ENCODE results near the gene RILPL1.
"Not testable (repeated sequence)": the region's sequence is repeated elsewhere in the genome, so short reads cannot be mapped to it uniquely, and the experiment has no call there.

The RILPL1 gene

DNA sequence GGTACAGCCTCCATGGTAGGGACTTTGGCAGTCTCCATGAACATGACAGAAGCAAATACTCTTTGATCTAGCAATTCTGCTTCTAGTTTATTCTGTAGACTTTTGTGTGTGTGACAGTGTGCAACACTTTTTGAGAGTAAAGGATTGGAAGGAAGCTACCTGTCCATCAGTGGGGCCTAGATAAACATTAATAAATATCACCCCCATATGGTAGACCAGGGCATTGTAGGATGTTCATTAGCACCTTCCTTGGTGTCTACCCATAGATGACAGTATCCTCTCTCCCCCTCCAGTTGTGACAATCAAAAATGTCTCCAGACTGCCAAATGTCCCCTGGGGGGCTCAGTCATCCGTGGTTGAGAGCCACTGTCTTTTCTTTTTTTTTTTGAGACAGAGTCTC lies 64.7 kb downstream of the RILPL1 start:
- no peak for DNase-seq (ENCODE audit: low spot score)

DNA sequence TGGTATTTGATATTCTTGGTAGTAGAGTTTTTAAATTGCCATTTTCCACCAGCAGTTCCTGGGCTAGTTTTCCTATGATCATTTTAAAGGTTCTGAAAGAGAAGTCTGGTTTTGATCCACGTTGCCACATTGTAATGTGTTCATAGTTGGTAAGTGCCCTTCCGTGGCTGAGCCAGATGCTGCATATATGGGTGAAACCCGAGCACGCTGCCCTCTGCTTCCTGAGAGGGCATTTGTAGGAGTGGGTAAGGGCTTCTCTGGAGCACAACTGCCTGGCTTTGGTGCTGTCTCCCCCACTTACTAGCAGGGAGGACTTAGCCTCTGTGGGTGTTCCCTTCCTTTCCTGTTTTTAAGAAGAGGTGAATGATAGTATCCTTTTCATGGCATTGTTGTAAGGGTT lies 68.4 kb downstream of the RILPL1 start:
- no peak for DNase-seq (ENCODE audit: low spot score)

DNA sequence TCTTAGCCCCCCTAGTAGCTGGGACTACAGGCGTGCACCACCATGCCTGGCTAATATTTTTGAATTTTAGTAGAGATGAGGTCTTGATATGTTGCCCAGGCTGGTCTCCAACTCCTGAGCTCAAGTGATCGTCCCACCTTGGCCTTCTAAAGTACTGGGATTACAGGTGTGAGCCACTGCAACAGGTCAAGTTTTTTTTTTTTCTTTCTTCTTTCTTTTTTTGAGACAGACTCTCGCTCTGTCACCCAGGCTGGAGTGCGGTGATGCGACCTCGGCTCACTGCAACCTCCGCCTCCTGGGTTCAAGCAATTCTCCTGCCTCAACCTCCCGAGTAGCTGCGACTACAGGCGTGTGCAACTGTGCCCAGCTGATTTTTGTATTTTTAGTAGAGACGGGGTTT lies 70.3 kb downstream of the RILPL1 start:
- DNase-seq (ENCODE audit: low spot score) = not testable (repeated sequence)

DNA sequence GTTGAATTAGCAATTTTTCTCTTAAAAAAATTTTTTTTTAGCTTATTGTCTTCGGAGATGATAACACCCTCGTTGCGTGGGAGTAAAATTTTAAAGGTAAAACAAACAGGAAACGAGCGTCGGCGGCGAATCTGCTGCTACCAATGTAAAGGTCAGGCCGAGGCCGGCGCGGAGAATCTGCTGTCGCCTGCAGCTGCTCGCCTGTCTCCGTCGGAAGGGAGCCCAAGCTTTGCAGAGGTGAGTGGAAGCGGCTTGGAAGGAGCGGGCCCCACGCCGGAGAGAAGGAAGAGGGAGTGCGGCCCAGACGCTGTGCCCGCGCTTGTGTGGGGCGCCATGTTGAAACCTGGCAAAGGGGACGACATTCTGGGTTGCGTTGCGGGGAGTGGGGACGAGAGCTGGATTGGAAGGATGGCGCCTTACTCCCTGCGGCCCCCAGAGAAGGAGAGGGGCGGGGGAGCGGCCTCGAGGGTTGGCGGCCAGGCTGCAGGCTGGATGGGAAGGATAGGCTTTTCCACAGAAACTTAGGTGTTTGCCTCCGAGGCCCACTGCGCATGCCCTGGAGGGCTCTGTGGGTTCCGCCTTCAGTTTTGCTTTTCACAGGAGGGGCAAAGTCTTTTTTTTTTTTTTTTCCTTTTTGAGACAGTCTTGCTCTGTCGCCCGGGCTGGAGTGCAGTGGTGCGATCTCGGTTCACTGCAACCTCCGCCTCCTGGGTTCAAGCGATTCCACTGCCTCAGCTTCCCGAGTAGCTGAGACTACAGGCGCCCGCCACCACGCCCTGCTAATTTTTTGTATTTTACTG lies 75.3 kb downstream of the RILPL1 start, which contains the start of gene SNRNP35:
Gene SNRNP35 (plus strand): TSS at position 160 of the 800 bp plus-strand sequence. CDS start 7,402 bp downstream, outside the sequence.
- peak; percentile 87 for DNase-seq (ENCODE audit: low spot score)

DNA sequence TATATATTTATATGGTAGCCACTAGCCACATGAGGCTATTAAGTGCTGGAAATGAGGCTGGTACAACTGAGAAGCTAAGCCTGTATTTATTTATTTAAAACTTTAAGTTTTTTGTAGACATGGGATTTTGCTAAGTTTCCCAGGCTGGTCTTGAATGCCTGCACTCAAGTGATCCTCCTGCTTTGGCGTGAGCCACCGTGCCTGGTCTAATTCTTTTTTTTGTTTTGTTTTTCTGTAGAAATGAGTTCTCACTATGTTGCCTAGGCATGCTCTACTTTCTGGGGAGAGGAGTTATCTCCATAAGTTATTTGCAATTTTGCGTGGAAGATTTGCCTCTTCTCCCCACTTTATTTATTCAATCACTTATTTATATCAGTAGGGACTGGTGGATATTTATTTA lies 80.4 kb downstream of the RILPL1 start:
- no peak for DNase-seq (ENCODE audit: low spot score)

DNA sequence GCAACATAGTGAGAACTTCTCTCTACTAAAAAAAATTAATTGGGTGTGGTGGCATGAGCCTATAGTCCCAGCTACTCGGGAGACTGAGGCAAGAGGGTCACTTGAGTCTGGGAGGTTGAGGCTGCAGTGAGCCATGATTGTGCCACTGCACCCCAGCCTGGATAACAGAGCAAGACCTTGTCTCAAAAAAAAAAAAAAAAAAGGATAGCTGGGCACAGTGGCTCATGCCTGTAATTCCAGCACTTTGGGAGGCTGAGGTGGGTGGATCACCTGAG lies 81.3 kb downstream of the RILPL1 start:
- DNase-seq (ENCODE audit: low spot score) = not testable (repeated sequence)

DNA sequence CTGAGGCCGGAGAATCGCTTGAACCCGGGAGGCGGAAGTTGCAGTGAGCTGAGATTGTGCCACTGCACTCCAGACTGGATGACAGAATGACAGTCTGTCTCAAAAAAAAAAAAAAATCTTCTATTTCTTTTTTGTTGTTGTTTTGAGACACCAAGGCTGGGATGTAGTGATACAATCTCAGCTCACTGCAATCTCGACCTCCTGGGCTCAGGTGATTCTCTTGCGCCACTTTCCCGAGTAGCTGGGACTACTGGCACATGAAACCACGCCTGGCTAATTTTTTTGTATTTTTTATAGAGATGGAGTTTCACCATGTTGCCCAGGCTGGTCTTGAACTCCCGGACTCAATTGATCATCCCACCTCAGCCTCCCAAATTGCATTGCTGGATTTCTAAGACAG lies 82.9 kb downstream of the RILPL1 start:
- DNase-seq (ENCODE audit: low spot score) = no peak

DNA sequence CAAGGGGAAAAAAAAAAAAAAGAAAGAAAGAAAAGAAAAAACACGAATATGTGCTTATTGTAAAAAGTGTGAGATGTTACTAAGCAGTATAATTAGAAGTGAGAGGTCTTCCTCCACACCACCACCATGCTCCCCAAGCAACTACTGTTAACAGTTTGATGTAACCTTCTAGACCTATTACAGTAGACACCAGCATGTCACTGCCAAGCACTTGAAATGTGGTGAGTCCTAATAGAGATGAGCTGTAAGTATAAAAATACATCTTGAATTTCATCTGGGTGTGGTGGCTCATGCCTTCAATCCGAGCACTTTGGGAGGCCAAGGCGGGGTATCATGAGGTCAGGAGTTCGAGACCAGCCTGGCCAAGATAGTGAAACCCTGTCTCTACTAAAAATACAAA lies 83.7 kb downstream of the RILPL1 start:
- DNase-seq (ENCODE audit: low spot score) = no peak

DNA sequence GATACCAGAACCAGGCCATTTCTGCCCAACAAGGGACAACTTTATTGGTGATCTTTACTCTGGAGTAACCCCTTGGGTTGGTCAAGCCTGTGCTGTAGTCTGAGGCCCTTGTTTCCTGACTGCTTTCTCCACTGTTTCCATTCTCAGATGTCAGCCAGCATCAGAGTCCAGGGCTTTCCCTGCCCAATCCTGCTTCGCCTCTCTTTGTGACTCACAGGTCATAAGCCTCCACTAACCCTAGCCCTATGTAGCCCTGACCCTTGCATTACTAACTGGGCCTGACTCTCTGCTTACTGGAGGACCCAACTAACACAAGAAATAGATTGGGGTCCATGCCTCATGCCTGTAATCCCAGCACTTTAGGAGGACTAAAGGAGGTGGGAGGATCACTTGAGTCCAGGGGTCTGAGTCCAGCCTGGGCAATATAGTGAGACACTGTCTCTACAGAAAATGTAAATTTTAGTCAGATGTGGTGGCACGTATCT lies 84.2 kb downstream of the RILPL1 start:
- no peak for DNase-seq (ENCODE audit: low spot score)

DNA sequence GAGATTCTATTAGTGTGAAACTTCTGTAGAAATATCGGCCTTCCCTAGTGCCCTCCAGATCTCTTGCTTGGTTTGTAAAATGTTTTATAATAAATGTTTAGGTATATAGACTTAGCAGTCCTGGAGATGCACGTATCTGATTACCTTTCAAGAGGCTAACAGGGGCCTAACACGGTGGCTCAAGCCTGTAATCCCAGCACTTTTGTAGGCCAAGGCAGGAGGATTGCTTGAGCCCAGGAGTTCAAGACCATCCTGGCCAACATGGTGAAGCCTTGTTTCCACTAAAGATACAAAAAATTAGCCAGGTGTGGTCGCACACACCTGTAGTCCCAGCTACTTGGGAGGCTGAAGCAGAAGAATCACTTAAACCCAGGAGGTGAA lies 87.2 kb downstream of the RILPL1 start:
- DNase-seq (ENCODE audit: low spot score) = no peak

DNA sequence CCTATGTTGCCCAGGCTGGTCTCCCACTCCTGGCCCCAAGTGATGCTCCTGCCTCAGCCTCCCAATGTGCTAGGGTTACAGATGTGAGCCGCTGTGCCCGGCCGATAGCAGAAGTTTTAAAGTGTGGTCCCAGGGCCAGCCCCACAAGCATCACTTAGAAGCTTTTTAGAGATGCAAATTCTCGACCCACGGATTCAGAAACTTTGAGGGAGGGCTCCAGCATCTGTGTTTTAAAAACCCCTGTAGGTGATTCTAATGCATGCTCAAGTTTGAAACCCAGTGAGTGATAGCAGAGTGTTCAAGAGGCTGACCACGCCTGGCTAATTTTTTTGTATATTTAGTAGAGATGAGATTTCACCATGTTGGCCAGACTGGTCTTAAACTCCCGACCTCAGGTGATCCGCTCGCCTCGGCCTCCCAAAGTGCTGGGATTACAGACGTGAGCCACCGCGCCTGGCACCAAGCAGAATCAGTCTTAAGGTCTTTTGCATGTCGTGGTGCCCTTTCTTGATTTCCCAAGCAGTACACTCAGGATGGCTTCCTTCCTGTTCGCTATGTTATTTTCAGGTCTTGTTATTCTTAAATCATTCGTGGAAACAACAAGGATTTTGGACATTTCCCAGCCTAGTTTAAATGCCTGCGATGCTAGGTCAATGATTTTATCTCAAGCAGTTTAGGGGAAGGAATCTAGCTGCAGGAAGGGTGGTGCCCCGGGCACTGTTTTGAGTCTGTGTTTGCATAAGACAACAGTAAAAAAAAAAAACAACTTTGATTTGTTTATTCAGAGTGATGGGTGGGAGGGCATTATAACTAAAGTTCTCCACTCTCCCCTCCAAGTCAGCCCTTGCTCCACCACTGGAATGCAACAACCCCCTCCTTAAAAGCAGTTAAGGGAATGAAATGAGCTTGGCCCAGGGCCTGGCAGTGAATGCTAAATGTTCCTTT lies 87.9 kb downstream of the RILPL1 start:
- no peak for DNase-seq (ENCODE audit: low spot score)

DNA sequence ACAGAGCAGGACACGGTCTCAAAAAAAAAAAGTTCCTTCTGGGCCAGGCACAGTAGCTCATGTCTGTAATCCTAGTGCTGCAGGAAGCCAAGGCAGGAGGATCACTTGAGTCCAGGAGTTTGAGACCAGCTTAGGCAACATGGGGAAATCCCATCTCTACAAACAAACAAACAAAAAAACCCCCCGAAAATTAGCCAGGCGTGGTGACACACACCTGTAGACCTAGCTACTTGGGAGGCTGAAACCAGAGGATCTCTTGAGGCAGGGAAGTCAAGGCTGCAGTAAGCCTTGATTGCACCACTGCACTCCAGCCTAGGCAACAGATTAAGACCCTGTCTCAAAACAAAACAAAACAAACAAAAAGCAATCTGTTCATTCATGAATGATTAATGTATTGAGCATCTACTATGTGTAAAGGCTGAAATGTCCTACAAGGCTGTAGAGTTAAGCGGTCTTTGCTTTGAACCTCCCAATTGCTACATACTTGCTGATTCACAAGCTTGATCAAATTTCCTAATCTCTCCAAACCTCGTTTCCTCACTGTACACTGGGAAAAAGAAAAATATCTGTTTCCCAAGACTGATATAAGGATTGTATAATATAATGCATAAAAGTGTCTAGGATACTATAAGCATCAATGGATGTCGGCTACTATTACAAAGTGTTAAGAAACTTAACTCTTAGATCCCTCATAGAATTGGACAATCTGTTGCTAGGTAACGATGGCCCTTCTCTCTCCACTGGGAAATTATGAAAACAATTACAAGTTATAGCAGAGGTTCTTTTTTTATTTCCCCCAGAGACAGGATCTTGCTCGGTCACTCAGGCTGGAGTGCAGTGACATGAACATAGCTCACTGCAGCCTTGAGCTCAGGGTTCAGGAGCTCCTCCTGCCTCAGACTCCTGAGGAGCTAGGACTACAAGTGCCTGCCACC lies 89.2 kb downstream of the RILPL1 start:
- no peak for DNase-seq (ENCODE audit: low spot score)

DNA sequence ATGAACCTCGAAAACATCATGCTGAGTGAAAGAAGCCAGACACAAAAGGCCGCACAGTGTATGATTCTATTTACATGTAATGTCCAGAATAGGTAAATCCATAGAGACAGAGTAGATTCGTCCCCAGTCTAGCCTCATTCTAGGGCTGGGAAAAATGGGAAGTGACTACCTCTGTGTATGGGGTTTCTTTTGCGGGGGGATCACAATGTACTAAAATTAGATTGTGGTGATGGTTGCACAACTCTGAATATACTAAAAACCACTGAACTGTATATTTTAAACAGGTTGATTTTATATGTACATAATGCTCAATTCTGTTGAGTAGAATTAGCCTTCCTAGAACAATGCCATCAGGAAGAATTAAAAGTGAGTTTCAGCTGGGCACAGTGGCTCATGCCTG lies 90.7 kb downstream of the RILPL1 start:
- DNase-seq (ENCODE audit: low spot score) = no peak

DNA sequence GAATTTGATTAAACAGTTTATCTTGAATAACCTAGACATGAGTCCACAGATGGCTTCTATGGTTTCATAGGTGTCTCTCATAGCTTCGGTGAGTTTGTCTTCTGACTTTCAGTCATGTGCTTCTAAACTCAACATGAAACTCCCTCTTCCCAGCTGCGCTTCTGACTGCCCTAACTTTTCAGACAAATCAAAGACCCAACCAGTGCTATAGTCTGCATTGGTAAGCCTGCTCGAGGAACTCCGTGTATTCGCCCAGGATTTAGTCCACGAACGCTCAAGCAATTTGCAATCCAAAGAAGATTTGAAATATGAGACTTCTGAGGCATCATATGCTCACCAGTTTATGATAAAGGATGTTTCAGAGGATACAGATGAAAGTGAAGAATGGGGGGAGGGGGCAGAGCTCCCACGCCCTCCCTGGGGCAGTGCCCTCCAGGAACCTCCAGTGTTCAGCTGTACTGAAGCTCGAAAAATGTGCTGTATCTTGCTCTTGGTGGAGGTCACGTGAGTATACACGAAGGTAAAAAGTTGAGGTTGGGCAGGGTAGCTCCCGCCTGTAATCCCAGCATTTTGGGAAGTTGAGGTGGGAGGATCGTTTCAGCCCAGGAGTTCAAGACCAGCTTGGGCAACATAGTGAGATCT lies 91.9 kb downstream of the RILPL1 start:
- DNase-seq (ENCODE audit: low spot score) = no peak

DNA sequence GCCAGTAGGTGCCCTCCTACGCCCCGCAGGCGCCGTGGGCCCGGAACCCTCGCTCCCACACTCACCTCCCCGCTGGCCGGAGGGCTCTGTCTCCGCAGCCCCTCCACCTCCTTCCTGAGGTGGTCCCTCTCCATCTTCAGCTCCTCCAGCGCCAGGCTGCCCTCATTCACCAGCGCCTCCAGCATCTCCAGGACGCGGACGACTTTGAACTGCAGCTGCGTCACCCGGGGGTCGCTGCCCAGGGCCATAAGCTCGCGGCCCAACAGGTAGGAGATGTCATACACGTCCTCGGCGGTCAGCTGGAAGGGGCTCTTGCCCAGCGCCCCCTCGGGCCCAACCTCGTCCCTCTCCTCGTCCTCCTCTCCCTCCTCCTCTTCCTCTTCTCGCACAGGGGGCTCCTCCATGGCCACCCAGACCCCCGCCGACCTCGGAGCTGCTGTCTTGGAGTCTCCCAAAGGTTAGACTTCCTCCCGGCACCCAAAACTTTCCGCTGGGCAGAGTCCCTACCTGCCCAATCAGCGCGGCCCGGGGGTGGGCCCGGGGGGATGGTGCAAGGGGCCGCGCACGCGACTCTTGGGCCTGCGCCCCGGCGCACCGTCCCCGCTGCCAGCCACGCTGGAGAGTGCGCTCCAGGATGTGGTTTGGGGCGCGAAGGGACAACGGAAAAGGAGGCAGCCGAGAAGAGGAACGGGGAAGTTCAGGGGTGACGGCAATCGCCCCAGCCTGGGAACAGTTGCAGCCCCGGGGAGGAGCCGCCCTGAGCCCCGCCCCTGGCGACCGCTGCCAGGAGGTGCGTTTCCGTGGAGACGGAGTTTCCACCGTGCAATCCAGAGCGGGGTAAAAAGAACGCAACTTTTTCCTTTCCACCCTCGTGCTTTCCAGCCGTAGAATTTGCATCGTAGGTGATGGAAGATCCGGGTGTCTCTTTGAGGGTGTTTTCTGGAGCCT lies 97.2 kb downstream of the RILPL1 start, which contains the start of gene RILPL2:
Gene RILPL2 (minus strand): TSS at position 668 of the 948 bp plus-strand sequence. CDS start 264 bp downstream, at position 404.
- DNase-seq (ENCODE audit: low spot score) = peak; percentile 87

DNA sequence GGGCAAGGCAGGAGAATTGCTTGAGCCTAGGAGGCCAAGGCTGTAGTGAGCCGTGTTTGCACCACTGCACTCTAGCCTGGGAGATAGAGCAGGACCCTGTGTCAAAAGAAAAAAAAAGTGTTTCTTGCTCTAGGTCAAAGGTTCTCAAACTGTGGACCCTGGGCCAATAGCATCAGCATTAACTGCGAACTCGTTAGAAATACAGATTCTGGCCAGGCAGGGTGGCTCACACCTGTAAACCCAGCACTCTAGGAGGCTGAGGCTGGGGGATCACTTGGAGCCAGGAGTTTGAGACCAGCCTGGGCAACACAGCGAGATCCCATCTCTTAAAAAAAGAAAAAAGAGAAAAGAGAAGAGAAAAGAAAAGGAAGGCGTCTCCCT lies 97.9 kb downstream of the RILPL1 start:
- no peak for DNase-seq (ENCODE audit: low spot score)

DNA sequence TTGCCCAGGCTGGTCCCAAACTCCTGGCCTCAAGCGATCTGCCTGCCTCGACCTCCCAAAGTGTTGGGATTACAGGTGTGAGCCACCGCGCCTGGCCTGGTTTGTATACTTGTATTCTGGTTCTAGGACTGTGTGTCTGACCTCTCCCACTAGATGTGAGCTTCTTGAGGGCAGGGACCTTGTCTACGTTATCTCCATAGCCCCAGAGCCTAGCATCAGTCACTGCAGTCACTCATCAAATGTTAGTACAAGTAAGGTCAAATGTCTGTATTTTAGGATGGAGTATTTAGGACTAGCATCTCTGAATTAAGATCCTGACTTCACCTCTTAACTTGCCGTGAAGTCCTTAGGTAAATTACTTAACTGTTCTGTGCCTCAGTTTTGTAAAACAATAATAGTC lies 99.9 kb downstream of the RILPL1 start:
- no peak for DNase-seq (ENCODE audit: low spot score)

DNA sequence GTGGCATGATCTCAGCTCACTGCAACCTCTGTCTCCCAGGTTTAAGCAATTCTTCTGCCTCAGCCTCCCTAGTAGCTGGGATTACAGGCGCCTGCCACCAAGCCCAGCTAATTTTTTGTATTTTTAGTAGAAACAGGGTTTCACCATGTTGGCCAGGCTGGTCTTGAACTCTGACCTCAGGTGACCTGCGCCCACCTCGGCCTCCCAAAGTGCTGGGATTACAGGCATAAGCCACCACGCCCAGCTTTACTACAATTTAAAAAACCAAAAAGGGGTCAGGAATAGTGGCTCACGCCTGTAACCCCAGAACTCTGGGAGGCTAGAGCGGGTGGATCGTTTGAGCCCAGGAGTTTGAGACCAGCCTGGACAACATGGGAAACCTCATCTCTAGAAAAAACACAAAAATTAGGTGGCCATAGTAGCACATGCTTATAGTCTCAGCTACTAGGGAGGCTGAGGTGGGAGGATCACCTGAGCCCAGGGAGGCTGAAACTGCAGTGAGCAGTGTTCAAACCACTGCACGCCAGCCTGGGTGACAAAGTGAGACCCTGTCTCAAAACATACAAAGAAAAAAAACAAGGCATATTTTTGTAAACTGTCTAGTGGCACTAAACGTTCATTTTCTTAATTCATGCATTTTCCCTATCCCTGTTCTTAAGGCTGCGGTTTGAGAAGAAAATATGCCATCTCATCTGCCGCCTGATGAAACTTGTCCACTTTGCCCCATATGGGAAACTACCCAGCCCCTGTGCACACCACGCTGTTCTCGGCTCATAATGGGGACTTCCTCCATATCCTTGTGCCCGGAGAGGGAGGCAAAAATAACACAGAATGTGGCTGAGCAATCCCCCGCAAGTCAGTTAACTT lies 101.3 kb downstream of the RILPL1 start:
- DNase-seq (ENCODE audit: low spot score) = peak; percentile 37

DNA sequence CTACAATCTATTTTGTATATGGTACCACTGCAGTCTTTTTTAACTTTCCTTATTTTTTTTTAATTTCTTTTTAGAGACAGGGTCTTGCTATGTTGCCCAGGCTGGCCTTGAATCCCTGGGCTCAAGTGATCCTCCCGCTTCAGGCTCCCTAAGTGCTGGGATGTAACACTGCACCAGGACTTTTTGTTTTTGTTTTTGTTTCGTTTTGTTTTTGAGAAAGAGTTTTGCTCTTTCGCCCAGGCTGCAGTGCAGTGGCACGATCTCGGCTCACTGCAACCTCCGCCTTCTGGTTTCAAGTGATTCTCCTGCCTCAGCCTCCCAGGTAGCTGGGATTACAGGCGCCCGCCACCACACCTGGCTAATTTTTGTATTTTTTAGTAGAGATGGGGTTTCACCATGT lies 104.4 kb downstream of the RILPL1 start:
- not testable (repeated sequence) for DNase-seq (ENCODE audit: low spot score)
